Panc1 (cell line): ENCODE results near the gene MAP2K4. TPM values are rescaled to one million over a fixed set of nuclear protein-coding genes. Genes with fewer than 3 reads are reported as not detected.

Source experiments
- ATAC-seq: fragments of 200-7000 bp; cut with Tn5 transposase; 2 replicates; pipeline ENCODE4 v1.9.1; 2020; ENCODE audit warnings: mild to moderate bottlenecking, moderate library complexity
- BruUV-seq: library from RNA; stranded (reverse); fragments of 400-500 nt; replicated peaks from 2 replicates; lab custom pipeline; 2021; lab: Mats Ljungman, UMichigan
- CTCF ChIA-PET: fragments of 300-600 bp; sonication (Branson Sonifier 250); formaldehyde crosslinking; loops from one replicate; lab custom pipeline; 2022; ENCODE audit warnings: antibody characterized with exemption; lab: Charles Lee
- POLR2A ChIA-PET: fragments of 300-600 bp; sonication (Branson Sonifier 250); formaldehyde crosslinking; loops from one replicate; lab custom pipeline; 2022; ENCODE audit warnings: antibody characterized with exemption; lab: Charles Lee
- DNase-seq: peaks from one replicate; pipeline ENCODE4 v3.0.0-alpha.2; 2010; ENCODE audit warnings: low read depth, low spot score
- H3K27ac ChIP-seq: 2 replicates; pipeline ENCODE4 v1.5.1; 2011; ENCODE audit warnings: mild to moderate bottlenecking, low read length, inconsistent platforms
- H3K27me3 ChIP-seq: fragments of 200-500 bp; sonication (Bioruptor generic); 2 replicates; pipeline ENCODE4 v1.6.0; 2014; ENCODE audit warnings: low read length, inconsistent platforms; ENCODE audit not compliant: control insufficient read depth, insufficient read depth
- H3K36me3 ChIP-seq: fragments of 200-500 bp; sonication (Bioruptor generic); 2 replicates; pipeline ENCODE4 v1.5.1; 2014; ENCODE audit warnings: inconsistent platforms, mild to moderate bottlenecking, low read length, moderate library complexity; ENCODE audit not compliant: control insufficient read depth, insufficient read depth
- H3K4me1 ChIP-seq: 2 replicates; pipeline ENCODE4 v1.5.1; 2011; ENCODE audit warnings: inconsistent platforms, mild to moderate bottlenecking, low read length, moderate library complexity; ENCODE audit not compliant: control insufficient read depth, insufficient read depth
- H3K4me3 ChIP-seq, 2 experiments: 2 replicates each; pipeline ENCODE4 v1.5.1; 2011 to 2012; ENCODE audit warnings: low read depth in 2 of 2, low read length in 2 of 2, mild to moderate bottlenecking in 2 of 2, inconsistent platforms in 1 of 2, moderate library complexity in 1 of 2
- H3K9me3 ChIP-seq: fragments of 200-500 bp; sonication (Bioruptor generic); 2 replicates; pipeline ENCODE4 v1.5.1; 2014; ENCODE audit warnings: low read depth, mild to moderate bottlenecking, inconsistent platforms, low read length, moderate library complexity; ENCODE audit not compliant: control insufficient read depth, insufficient read depth
- CTCF ChIP-seq: fragments of 450-650 bp; IDR thresholded peaks from 2 replicates; pipeline ENCODE4 v1.5.1; 2017; ENCODE audit warnings: mild to moderate bottlenecking
- POLR2AphosphoS5 ChIP-seq: IDR thresholded peaks from 2 replicates; pipeline ENCODE4 v1.6.1; 2012; ENCODE audit warnings: mild to moderate bottlenecking, low read depth, low read length, moderate library complexity
- SIN3A ChIP-seq: IDR thresholded peaks from 2 replicates; pipeline ENCODE4 v1.6.1; 2012; ENCODE audit warnings: low read depth, mild to moderate bottlenecking, low read length, moderate library complexity, borderline replicate concordance; ENCODE audit not compliant: insufficient read depth
- TCF7L2 ChIP-seq: IDR thresholded peaks from 2 replicates; pipeline ENCODE4 v1.6.1; 2011; ENCODE audit warnings: mild to moderate bottlenecking, low read depth, low read length, inconsistent platforms
- in situ Hi-C: cut with HindIII; loops from 2 replicates; pipeline ENCODE4 v1.10.0; 2016; ENCODE audit warnings: low sequenced_read_pairs, low pct_unique_long_range_greater_than_20kb
- intact Hi-C: fragments of 100-400 bp; cut with micrococcal nuclease; formaldehyde crosslinking; loops from one replicate; pipeline ENCODE4 v1.10.0; 2022; ENCODE audit not compliant: unreplicated experiment
- total RNA-seq: library from RNA; stranded (reverse); gene quantifications from one replicate; pipeline ENCODE4 v1.2.1, GENCODE V29; 2021; ENCODE audit not compliant: unreplicated experiment
- TF ChIP-seq, protein P1 (sequence below), 2 experiments: IDR thresholded peaks; 2 replicates each; pipeline ENCODE4 v1.6.1; 2011 to 2012; ENCODE audit warnings: low read depth in 2 of 2, control low read depth in 1 of 2, low read length in 1 of 2, mild to moderate bottlenecking in 1 of 2, moderate library complexity in 1 of 2; ENCODE audit not compliant: insufficient read depth in 1 of 2

Gene MAP2K4
- total RNA-seq, 1 experiment from 2014 or later: 16.8 TPM

DNA sequence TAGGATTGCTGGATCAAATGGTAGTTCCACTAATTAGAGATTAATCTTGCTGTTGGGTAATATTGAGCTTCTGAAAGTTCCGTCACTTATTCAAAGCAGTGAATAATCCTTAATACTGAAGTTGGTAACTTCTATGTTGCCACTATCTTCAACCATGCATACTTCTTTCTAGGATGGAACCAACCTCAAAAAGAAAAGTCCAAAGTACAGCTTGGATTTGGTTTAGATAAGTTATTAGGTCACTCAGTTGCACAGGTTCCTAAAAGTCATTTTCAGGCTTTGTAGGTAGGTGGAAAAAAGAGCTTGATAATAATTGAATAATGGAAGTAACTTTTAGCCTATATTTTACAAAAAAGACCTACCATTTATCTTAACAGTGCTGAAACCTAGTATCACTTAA is 78.7 kb downstream of the MAP2K4 start:
- H3K27ac ChIP-seq: no peak overlapping the region
- BruUV-seq: no TSS peak
- ATAC-seq (no peak), DNase-seq (no peak)
- no peaks in the 10 kb centered on the region for H3K27me3 ChIP-seq
- CTCF ChIA-PET: no interaction called here
- no peak overlapping the region for H3K4me3 ChIP-seq
- no peaks in the 10 kb centered on the region for H3K9me3 ChIP-seq
- no peak for TF ChIP-seq CTCF
- in situ Hi-C loops: no loop called here
- POLR2A ChIA-PET: no interaction called here
- H3K36me3 ChIP-seq: no peaks in the 10 kb centered on the region
- no peaks in the 10 kb centered on the region for H3K4me1 ChIP-seq
- intact Hi-C loops: no loop called here

- no peaks in the 10 kb centered on the region for H3K27me3 ChIP-seq
- H3K4me1 ChIP-seq: no peaks in the 10 kb centered on the region
- BruUV-seq: no TSS peak
- H3K27ac ChIP-seq: no peak overlapping the region
- CTCF ChIA-PET: no interaction called here
- POLR2A ChIA-PET: no interaction called here
- H3K9me3 ChIP-seq: no peaks in the 10 kb centered on the region
- intact Hi-C loops: no loop called here
- DNase-seq (no peak), ATAC-seq (no peak)
- TF ChIP-seq SIN3A: no peak
- TF ChIP-seq, protein P1, sequence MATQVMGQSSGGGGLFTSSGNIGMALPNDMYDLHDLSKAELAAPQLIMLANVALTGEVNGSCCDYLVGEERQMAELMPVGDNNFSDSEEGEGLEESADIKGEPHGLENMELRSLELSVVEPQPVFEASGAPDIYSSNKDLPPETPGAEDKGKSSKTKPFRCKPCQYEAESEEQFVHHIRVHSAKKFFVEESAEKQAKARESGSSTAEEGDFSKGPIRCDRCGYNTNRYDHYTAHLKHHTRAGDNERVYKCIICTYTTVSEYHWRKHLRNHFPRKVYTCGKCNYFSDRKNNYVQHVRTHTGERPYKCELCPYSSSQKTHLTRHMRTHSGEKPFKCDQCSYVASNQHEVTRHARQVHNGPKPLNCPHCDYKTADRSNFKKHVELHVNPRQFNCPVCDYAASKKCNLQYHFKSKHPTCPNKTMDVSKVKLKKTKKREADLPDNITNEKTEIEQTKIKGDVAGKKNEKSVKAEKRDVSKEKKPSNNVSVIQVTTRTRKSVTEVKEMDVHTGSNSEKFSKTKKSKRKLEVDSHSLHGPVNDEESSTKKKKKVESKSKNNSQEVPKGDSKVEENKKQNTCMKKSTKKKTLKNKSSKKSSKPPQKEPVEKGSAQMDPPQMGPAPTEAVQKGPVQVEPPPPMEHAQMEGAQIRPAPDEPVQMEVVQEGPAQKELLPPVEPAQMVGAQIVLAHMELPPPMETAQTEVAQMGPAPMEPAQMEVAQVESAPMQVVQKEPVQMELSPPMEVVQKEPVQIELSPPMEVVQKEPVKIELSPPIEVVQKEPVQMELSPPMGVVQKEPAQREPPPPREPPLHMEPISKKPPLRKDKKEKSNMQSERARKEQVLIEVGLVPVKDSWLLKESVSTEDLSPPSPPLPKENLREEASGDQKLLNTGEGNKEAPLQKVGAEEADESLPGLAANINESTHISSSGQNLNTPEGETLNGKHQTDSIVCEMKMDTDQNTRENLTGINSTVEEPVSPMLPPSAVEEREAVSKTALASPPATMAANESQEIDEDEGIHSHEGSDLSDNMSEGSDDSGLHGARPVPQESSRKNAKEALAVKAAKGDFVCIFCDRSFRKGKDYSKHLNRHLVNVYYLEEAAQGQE (IDR thresholded peaks at IDR 0.05; ENCODE audit: insufficient read depth in 1 of 2, low read depth in 2 of 2, low read length in 1 of 2): no peak
- TF ChIP-seq TCF7L2: no peak
- TF ChIP-seq POLR2AphosphoS5: no peak
- no peak for TF ChIP-seq CTCF
- H3K4me3 ChIP-seq: no peak overlapping the region
- no peaks in the 10 kb centered on the region for H3K36me3 ChIP-seq
- in situ Hi-C loops: no loop called here
Measured at GRCh38 chr17:12104831-12105230, 84.2 kb downstream of the MAP2K4 start.

- Histone ChIP-seq H3K4me1 (no peaks in the 10 kb centered on the region), H3K27me3 (no peaks in the 10 kb centered on the region), H3K27ac (no peak overlapping the region), H3K9me3 (no peaks in the 10 kb centered on the region), H3K36me3 (peaks cover 2% of the 10 kb centered on the region; the same call in 1 of the 2 replicates), H3K4me3 (no peak overlapping the region)
- intact Hi-C loops: no loop called here
- ATAC-seq (no peak), DNase-seq (no peak)
- no peak for TF ChIP-seq SIN3A
- TF ChIP-seq, protein P1 (IDR thresholded peaks at IDR 0.05; ENCODE audit: insufficient read depth in 1 of 2, low read depth in 2 of 2, low read length in 1 of 2): no peak
- TF ChIP-seq POLR2AphosphoS5: no peak
- TF ChIP-seq TCF7L2: no peak
- no peak for TF ChIP-seq CTCF
- in situ Hi-C loops: no loop called here
- ChIA-PET POLR2A (no interaction called here), CTCF (no interaction called here)
- no TSS peak for BruUV-seq
Measured at GRCh38 chr17:12107905-12108304, 87.2 kb downstream of the MAP2K4 start.
